GM12873 (cell line): ENCODE measurements around the gene UBAC2.

ENCODE experiments used
- CTCF ChIP-seq: IDR thresholded peaks from 2 replicates; pipeline ENCODE4 v1.5.1; 2012; ENCODE audit warnings: low read depth, mild to moderate bottlenecking, moderate library complexity, low read length, control low read depth; ENCODE audit not compliant: insufficient read depth; ENCODE audit errors: missing control alignments

The UBAC2 gene

GRCh38 chr13:99270518-99270917 lies 69.9 kb downstream of the UBAC2 start:
- TF ChIP-seq CTCF = no peak

- no peak for TF ChIP-seq CTCF
Observed at GRCh38 chr13:99271249-99271648, 70.6 kb downstream of the UBAC2 start.

GRCh38 chr13:99272481-99272880 lies 71.8 kb downstream of the UBAC2 start:
- TF ChIP-seq CTCF = no peak

DNA sequence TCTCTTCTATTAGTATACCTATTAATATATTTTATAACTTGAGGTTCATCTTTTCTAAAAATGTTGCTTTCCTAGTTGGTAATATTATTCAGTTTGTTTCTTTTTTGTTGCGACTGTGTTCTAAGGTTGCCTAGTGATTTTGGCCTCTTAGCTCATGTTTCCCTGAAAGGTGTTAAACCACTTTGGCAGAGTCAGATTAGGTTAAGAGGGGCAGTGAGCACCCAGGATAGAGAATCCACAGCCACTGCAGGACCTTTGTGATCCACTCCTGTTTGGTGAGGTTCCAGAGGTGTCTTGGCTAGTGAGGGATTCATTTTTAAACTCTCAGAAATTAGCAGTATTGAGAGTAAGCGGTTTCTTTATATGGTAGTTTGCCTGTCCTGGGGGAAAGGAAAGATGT lies 72.5 kb downstream of the UBAC2 start:
- TF ChIP-seq CTCF = no peak

GRCh38 chr13:99275093-99275469 lies 74.4 kb downstream of the UBAC2 start:
- no peak for TF ChIP-seq CTCF

DNA sequence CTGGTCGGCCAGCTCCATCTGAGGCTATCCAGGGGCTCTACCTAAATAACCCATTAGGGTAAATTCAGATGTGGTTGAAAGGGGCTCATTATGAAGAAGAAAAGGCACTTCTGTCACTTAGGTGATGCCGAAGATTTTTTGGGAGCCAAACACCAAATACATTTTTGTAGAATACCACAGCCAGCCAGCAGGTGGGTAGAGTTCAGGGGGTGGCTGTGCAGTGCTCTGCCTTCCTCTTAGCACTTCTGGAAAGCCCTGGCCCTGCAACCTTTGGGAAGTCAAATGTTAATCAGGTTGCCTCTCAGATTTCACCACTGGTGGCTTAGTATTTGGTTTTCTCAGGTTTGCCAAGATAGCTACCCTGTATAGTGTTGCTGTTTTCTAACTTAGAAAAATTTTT lies 76.1 kb downstream of the UBAC2 start:
- TF ChIP-seq CTCF = peak; percentile 33

GRCh38 chr13:99277629-99278028 lies 77.0 kb downstream of the UBAC2 start:
- no peak for TF ChIP-seq CTCF

DNA sequence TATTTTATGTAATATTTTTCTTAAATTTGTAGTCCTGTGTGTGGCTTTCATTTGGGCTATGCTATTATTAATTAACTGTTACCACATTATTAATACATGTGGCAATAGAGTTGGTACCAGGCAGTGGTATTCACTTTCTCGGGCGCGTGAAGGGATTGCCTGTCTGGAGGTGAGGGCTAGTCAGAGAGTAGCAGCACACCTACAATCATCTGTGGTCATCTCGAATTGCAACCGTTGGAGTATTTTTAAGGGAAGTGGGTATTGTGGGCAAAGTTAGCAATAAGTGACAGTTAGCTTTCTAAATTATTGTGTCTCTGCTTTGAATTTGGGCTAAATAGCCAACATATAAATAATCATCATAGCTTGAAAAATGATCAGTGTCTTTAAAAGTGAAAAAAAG lies 77.5 kb downstream of the UBAC2 start:
- no peak for TF ChIP-seq CTCF
